ENCODE data around the gene P4HB. TPM values are rescaled to one million over a fixed set of nuclear protein-coding genes. Genes with fewer than 3 reads are reported as not detected.

The P4HB gene
- total and polyA plus RNA-seq, 2 of the 4 experiments (the other 2 are of a cell fraction): 599 to 932 TPM

DNA sequence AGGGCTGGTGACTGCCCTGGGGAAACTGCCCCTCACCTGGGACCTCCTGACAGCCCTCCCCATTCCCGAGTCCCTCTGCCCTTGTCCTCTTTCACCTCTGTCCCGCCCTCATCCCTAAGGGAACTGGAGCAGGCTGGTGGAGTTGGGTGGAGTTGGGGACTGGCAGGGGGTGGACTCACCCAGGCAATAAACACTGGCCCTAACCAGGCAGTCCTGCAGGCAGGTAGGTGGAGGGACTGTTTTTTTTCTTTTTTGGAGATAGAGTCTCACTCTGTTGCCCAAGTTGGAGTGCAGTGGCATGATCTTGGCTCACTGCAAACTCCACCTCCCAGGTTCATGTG lies 44.7 kb downstream of the P4HB start:
- H2BK15ac ChIP-seq (ENCODE audit: low read depth, low read length): no peak overlapping the region; the same call in 2 of the 3 replicates
- H3K9me1 ChIP-seq (ENCODE audit: insufficient read depth, low read length): peaks cover 10% of the 10 kb centered on the region; the same call in 1 of the 2 replicates
- ATAC-seq (ENCODE audit: low read depth) (no peak), DNase-seq (no peak)
- ChIA-PET CTCF (no interaction called here), POLR2A (ENCODE audit: unreplicated experiment) (no interaction called here)
- dilution Hi-C loops (cut with HindIII; ENCODE audit: low sequenced_read_pairs, unreplicated experiment) (no loop called here), intact Hi-C loops (cut with micrococcal nuclease) (no loop called here), in situ Hi-C loops (cut with MboI; ENCODE audit: low sequenced_read_pairs) (no loop called here)
- no peak overlapping the region for H3K23ac ChIP-seq (ENCODE audit: low read depth, low read length)
- no peak overlapping the region for H3K14ac ChIP-seq (replicated peaks; ENCODE audit: low read depth, low read length)
- no peak overlapping the region for H3K56ac ChIP-seq (ENCODE audit: extremely low read depth, insufficient read depth, low read length)
- peaks cover 10% of the 10 kb centered on the region; the same call in 1 of the 2 replicates for H3K27me3 ChIP-seq (ENCODE audit: control insufficient read depth, insufficient read depth, low read length)
- H3K4ac ChIP-seq (ENCODE audit: low read depth, low read length): peak overlapping the region; percentile 50
- no peaks in the 10 kb centered on the region for H3K79me1 ChIP-seq (ENCODE audit: low read depth in 1 of 2, low read length in 2 of 2)
- peaks cover 9% of the 10 kb centered on the region; the same call in 1 of the 2 replicates for H3K4me1 ChIP-seq (ENCODE audit: control insufficient read depth, insufficient read depth, low read length)
- H2BK20ac ChIP-seq (ENCODE audit: low read depth, low read length): no peak overlapping the region
- H2AFZ ChIP-seq (replicated peaks; ENCODE audit: low read length, poor library complexity): no peak overlapping the region
- 0 out of 2 replicates have a peak overlapping the region, but pooled peaks have one; percentile 8 for H2BK120ac ChIP-seq (ENCODE audit: low read depth, low read length)
- no peak overlapping the region for H2AK9ac ChIP-seq (replicated peaks; ENCODE audit: low read depth, low read length, poor library complexity)
- no peaks in the 10 kb centered on the region for H3K36me3 ChIP-seq (ENCODE audit: control insufficient read depth, insufficient read depth, low read length)
- H3K9ac ChIP-seq (ENCODE audit: low read depth, low read length): no peak overlapping the region
- TF ChIP-seq ELK1 (IDR thresholded peaks at IDR 0.05; ENCODE audit: borderline replicate concordance, low read depth, low read length) (no peak), BHLHE40 (IDR thresholded peaks at IDR 0.05; ENCODE audit: low read depth, low read length) (no peak), CHD1 (IDR thresholded peaks at IDR 0.05; ENCODE audit: low read depth, low read length) (no peak), MAZ (IDR thresholded peaks at IDR 0.05; ENCODE audit: borderline replicate concordance, low read depth, low read length) (no peak), CEBPB (IDR thresholded peaks at IDR 0.05; ENCODE audit: low read depth, low read length) (no peak), RAD21 (IDR thresholded peaks at IDR 0.05; ENCODE audit: low read length) (no peak), MAFK (IDR thresholded peaks at IDR 0.05; ENCODE audit: low read depth, low read length) (no peak), FOS (IDR thresholded peaks at IDR 0.05; ENCODE audit: low read depth, low read length) (no peak)
- no peaks in the 10 kb centered on the region; the same call in 1 of the 2 replicates for H4K20me1 ChIP-seq (ENCODE audit: insufficient read depth, low read length)
- WGBS, 2 experiments (ENCODE audit: extremely low coverage in 2 of 2, insufficient read length in 1 of 2): no CpG with 5 or more reads among the region's 2 CpGs
- no peak overlapping the region for H3K4me3 ChIP-seq (ENCODE audit: insufficient read depth, low read depth, low read length)
- H2AK5ac ChIP-seq (ENCODE audit: low read depth, low read length): peak overlapping the region; percentile 15; the same call in 1 of the 2 replicates
- no peak overlapping the region for H3K18ac ChIP-seq (ENCODE audit: low read depth, low read length)
- no TSS peak for BruUV-seq (replicated peaks)
- H4K8ac ChIP-seq (ENCODE audit: low read depth in 2 of 2, low read length in 2 of 2): no peak overlapping the region
- no peak overlapping the region for H3K27ac ChIP-seq (ENCODE audit: insufficient read depth, low read length)
- H3K4me2 ChIP-seq (ENCODE audit: low read depth, low read length): no peak overlapping the region
- no peak overlapping the region for H4K91ac ChIP-seq (ENCODE audit: insufficient read depth, low read depth, low read length)
- H4K5ac ChIP-seq (ENCODE audit: low read depth, low read length): no peak overlapping the region
- no peaks in the 10 kb centered on the region for H3K9me3 ChIP-seq (ENCODE audit: control insufficient read depth, insufficient read depth, low read length)
- no peak overlapping the region for H2BK5ac ChIP-seq (ENCODE audit: low read depth, low read length, poor library complexity, severe bottlenecking)
